ENCODE measurements around the gene TMC1. TPM values are rescaled to one million over a fixed set of nuclear protein-coding genes. Genes with fewer than 3 reads are reported as not detected.
"Not testable (repeated sequence)": the region's sequence is repeated elsewhere in the genome, so short reads cannot be mapped to it uniquely, and the experiment has no call there.

The TMC1 gene
- total RNA-seq, 1 donor from 2014 or later: 0.82 TPM

DNA sequence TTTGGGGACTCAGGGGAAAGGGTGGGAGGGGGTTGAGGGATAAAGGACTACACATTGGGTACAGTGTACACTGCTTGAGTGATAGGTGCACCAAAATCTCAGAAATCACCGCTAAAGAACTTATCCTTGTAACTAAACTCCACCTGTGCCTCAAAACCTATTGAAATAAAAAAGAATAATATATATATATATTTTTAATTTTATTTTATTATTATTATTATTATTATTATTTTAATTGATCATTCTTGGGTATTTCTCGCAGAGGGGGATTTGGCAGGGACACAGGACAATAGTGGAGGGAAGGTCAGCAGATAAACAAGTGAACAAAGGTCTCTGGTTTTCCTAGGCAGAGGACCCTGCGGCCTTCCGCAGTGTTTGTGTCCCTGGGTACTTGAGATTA is 328.8 kb downstream of the TMC1 start:
- not testable (repeated sequence) for FAIRE-seq; DNase-seq (ENCODE audit: low spot score in 2 of 2)

DNA sequence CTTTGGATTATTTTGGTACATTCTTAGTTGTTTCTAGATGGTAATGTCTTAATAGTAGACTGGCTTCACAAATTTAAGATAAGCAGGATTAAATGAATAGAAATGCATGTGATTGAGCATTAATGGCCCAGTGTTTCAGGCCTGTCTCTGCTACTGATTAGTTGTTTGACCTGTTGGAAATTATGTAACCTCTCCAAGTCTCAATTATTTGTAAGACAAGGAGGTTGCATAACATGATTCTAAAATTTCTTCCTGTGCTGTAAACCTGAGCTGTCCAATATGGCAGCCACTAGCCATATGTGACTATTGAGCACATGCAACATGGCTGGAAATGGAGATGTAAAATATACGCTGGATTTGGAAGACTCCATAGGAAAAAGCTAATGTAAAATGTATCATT is 333.9 kb downstream of the TMC1 start:
- FAIRE-seq (no peak), DNase-seq (ENCODE audit: low spot score in 2 of 2) (no peak)

DNA sequence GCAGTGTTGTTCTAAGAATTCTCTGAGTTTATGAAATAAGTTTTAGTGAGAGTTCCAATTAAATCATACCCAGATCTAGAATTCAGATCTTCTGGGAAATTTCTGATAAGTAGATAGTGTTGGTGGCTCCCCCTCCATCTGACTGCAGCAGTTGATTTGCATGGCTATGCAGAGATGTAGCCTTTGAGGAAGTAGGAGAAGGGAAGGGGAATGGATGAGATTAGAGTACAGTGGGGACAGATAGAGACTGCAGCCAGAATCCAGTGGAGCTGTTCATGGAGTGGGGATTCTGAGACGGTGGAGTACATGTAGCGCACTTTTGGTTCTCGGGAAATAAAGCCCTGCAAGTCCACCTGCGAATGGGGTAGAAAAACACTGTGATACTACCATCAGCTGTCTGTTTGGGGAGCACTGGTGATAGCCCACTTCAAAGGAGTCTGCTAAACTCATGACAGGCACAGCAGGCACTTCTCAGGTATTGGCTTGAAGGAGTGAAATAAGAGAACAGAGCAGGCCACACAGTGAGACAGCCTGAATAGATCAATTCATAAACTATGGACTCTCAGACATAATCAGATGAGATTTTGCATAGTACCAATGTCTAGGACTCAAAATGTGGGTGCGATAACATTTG is 334.6 kb downstream of the TMC1 start:
- DNase-seq (ENCODE audit: low spot score in 2 of 2) (no peak), FAIRE-seq (no peak)

DNA sequence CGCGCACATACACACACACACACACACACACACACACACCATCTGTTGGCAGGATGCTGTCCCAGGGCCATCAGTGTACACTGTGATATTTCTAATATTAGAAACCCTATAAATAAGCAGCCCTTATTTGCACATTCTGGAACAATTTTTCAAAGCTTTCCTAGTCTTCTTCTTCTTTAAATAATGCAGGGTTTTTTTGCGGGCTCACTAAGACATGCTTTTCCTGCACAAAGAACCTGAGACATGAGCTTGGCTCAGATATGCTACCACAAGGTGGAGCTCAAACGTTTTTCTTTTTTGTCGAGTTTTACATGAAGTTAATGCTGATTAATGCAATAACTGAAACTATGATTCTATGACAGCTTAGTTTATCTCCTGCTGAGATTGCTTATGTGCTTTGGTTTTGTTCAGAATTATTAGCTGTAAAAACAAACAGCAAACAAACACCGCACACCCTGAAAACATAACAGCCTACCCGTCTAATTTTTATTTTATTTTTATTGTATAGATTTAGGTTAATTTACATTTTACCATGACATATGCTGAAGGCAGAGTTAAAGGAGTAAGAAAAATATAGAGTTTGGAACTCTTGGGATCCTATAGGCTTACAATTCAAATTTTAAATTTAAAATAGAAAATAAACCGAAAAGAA is 335.7 kb downstream of the TMC1 start:
- FAIRE-seq (no peak), DNase-seq (ENCODE audit: low spot score in 2 of 2) (peak; percentile 37 to 51)

DNA sequence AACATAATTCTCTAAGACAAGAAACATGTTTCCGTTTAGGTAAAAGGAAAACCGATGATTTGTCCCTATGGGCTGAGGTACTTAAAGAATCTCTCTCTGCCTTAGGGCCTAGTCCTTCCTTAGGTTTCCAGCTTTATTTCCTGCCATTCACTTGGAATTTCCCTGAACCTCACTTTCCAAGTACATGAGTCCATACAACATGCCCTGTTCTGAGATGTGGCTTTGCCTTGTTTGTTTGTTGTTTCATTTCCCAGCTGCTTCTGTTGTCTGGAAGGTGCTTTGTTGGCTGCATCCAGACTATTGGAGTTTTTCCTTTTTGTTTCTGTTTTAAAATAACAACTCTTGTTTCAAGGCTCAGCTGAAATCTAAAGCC is 336.2 kb downstream of the TMC1 start:
- DNase-seq (ENCODE audit: low spot score in 2 of 2) (no peak), FAIRE-seq (no peak)

DNA sequence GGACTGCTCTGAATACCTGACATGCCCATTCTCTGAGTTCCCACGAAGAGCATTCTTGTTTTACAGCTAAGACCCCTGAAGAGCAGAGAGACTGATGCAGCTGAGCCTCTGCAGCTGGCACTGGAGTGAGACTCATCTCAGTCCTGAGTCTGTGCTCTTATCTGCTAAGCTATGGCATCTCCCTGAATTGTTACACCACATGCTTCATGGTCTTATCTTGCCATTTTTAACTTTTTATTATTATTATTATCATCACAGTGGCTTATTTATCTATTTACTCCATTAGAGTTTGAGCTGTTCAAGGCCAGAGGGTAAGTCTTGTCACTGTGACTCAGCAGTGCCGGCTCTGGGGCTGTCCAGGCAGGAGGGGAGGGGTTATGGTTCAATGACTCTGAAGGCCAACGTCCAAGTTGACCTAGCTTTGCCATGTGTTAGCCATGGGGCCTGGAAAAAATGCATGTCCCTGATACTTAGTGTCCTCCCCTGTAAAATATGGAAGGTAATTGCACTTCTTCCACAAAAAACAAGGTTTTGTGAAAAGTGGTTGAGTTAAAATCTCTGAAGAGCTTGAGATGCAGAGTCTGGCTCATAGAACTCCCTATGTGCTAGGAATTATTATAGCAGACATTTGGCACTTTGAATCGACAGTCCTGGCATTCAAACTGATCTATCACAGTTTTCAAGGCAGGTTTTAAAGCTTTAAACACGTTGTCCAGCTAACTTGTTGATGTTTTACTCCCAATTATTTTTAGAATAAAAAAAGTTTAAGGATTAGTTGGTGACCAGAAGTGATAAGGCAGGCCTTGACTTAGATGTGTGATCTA is 336.9 kb downstream of the TMC1 start:
- FAIRE-seq (no peak), DNase-seq (ENCODE audit: low spot score in 2 of 2) (no peak)

DNA sequence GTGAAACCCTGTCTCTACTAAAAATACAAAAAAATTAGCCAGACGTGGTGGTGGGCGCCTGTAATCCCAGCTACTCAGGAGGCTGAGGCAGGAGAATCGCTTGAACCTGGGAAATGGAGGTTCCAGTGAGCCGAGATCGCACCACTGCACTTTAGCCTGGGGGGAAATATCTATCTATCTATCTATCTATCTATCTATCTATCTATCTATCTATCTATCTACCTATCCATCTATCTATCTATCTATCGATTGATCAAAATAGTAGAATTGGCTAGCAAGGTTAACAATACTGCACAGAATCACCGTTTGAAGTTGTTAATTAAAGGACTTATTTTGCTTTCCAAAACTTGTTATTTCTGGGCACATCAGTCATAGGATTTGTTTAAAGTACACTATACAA is 341.4 kb downstream of the TMC1 start:
- DNase-seq (ENCODE audit: low spot score in 2 of 2); FAIRE-seq: not testable (repeated sequence)

DNA sequence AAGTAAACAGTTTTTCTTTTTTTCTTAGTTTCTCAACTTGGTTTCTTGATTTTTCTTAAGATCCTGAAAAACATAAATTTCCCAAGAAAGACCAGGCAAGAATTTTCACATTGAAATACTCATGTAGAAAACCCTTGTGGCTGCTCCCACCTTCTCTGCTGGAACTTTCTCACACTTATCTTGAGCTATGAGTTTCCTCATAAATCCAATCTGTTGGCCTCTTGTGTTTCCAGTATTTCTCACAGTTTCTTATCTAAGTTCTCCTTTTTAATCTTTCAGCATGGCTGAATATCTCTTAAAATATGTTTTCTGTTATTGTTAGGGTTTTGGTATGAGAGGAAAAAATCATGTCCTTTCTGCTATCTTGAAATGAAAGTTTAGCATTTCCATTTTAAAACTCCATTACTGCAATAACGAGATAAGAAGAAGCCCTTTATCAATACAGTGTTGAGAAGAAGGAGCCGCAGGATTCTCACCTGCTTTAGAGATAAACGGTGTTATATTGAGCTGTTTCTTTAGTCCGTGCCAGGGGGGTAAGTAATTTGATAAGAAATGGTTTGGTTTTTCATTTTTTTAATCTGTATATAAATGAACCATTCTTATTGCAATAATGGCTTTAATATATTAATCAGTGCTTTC is 342.2 kb downstream of the TMC1 start:
- no peak for FAIRE-seq
- DNase-seq (ENCODE audit: low spot score in 2 of 2): no peak

DNA sequence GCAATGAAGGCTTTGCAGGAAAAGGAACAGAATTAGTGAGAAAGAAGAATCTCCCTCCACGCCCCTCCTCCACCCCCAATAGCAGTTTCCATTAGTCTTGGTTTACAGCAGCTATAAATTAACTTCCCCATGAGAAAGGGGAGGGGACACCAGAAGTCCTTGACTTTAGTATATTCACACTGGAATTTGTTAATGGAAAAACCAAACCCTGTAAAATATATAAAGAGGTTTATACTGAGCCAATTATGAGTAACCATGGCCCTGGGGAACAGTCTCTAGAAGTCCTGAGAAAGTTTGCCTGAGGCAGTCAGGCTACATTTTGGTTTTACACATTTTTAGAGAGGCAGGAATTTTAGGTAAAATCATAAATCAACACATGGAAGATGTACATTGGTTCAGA is 342.9 kb downstream of the TMC1 start:
- FAIRE-seq: no peak
- DNase-seq (ENCODE audit: low spot score in 2 of 2): no peak

DNA sequence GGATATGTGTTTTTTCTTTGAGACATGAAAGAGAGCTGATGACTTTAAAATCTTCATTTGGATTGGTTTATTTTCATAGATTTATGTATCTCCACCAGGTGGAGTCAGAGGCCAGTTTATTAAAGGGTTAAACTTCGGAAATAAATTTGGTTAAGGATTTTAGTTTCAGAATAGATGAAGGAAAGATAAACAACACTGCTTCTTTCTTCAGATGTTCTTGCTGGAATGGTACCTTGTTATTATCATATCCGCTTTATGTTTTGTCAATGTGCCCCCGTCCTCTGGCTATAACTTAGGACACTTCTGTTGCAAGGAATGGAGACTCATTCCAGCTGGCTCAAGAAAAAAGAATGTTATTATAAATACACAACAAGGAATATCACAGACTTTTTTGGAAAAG is 350.3 kb downstream of the TMC1 start:
- DNase-seq (ENCODE audit: low spot score in 2 of 2): no peak
- no peak for FAIRE-seq

DNA sequence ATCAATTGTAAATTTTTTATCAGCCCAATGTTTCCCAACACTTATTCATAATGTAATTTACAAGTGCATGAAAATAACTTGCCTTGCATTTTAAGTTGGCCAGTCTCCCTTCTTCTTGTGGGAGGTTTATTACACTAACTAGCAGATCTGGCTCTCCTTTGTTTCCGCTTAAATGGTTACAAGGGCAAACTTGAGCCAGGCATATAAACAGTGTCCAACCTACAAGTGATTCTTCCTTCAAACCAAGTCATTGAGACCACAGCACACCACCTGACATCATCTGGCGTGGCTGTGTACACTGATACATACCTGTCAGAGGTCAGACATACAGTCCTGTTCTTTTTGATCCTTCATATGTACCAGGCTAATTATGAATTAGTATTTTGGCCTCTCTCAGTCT is 351.3 kb downstream of the TMC1 start:
- FAIRE-seq (no peak), DNase-seq (ENCODE audit: low spot score in 2 of 2) (no peak)

DNA sequence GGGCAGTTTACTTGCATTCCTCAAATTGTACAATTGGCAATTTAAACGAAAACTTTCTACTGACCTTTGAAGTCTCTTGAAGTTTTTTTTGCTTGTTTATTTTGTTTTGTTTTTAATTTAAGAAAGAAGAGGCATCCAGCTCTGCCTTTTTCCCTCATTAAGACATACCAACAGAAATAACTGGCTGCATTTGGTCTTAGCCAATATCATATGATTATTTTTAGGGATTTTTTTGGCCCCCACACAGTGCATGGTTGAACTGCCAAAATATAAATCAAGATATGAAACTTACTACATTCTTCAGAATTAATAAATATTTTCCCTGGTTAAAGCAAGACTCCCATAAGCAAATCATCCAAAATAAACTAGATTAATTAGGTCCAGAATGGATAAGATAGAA is 352.0 kb downstream of the TMC1 start:
- DNase-seq (ENCODE audit: low spot score in 2 of 2) (no peak), FAIRE-seq (no peak)

DNA sequence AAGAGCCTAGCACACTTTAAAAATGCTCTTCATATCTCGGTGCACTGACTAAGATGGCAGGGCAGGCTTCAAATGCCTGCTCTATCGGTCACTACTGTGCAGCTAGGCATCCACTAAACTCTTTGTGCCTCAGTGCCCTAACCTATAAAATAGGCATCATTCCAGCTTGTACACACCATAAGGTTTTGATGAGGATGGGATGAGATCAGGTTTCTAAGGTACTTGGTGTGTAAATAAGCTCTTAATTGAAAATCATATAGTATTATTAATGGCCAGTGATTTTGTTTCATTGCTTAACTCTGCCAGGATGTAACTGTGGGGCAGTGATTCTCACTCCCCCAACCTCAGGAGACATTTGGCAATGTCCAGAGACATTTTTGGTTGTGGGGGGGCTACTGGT is 352.9 kb downstream of the TMC1 start:
- no peak for DNase-seq (ENCODE audit: low spot score in 2 of 2)
- no peak for FAIRE-seq

DNA sequence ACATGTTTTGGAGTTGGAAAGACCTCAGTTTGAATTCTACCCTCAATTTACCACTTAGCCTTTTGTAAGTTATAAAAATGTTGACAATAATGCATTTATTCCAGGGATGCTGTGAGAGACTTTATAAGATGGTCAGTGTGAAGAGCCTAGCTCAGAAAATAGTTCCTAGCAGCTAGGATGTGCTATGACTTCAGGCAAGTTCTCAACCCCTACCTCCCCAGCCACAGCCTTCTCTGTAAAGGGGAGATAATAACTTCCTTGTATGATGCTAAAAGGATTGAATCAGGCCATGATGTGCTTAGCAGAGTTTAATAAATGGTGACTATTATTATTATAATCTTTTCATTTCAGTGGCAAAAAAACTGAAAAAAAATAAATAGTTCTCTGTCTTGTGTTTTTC is 353.8 kb downstream of the TMC1 start:
- FAIRE-seq: no peak
- no peak for DNase-seq (ENCODE audit: low spot score in 2 of 2)

DNA sequence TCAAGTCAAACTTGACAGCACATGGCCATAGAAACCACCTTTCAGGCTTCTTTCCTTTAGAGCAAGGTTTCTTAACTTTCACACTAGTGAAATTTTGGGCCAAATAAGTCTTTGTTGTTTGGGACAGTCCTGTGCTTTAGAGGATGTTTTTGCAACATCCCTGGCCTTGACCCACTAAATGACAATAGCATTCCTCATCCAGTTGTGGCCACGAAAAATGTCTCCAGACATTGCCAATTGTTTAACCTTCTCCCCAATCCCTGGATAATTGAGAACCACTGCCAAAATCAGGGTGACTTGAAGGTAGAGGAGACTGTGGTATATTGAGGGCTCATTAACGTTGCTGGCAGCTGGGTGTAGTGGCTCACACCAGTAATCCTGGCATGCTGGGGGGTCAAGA is 359.4 kb downstream of the TMC1 start:
- FAIRE-seq (no peak), DNase-seq (ENCODE audit: low spot score in 2 of 2) (no peak)

DNA sequence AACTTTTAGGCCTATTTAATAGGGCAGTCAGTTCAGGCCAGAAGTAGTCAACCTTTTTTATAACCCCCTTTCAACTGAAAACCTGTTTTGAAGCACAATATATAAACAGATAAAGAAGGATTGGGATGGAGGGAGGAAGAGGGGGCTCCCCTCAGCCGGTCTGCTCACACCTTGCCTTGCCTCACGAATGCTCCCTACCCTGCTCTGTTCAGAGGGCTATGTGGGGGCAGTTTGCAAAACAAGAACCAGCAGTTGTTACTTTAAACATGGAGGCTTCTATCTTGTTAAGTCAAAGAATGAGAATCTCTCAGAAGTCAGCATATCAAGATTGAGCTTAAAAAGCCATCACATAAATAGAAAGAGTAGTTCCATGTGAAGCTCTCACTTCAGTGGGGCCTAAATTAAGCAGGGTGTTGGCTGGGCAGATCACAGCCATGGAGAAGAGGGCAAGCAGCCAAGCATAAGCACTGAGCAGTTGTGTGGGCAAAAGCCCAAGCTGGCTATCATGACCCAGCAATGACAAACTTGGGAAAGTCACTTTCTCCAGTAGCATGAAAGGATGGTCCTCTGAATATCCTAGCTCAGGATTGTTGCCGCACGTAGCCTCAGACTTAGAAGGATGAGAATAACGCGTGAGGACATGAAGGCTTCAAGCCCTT is 360.8 kb downstream of the TMC1 start:
- DNase-seq (ENCODE audit: low spot score in 2 of 2) (no peak), FAIRE-seq (no peak)

DNA sequence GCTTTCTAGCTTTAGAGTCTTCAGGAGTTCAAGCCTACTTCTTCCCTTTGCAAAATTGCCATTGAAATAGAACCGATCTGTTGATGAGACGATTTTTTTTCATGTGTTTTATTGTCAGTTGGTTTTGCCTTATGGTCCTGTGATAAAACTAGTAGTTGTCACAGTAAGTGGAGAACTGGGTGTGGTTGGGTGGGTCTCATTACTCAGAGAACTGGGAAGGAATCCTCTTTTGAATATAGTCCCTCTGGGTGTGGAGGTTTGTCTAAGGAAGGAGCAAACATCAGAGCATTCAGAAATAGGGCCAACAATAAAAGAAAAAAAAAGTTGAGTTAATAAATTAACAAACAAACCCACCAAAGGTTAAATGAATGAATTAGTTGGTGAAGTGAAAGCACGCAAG is 362.5 kb downstream of the TMC1 start:
- DNase-seq (ENCODE audit: low spot score in 2 of 2) (no peak), FAIRE-seq (no peak)

DNA sequence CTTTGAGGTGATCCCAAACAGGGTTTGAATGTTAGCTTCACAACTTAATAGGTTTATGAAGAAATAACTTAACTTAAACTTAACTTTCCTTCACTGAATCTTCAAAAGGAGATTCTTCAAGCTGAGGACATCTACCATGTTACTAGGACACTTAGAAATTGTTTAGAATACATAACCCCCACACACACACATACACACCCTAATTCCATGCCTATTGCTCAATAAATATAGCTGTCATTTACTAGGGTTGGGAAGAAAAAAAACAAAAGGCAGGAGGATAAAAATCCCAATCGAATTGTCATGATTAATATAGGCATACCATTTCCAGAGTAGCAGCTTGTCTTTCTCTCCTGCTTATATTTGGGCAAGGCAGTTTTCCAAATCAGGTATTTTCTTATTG is 363.1 kb downstream of the TMC1 start:
- FAIRE-seq (no peak), DNase-seq (ENCODE audit: low spot score in 2 of 2) (no peak)

Measured in frontal cortex (tissue), 4 donors.